Motor neuron (in vitro differentiated cells): ENCODE results near the gene SNAPC2. TPM values are rescaled to one million over a fixed set of nuclear protein-coding genes. Genes with fewer than 3 reads are reported as not detected.

Source experiments
- ATAC-seq, 8 experiments: fragments of 200-7000 bp; cut with Tn5 transposase; replicated peaks in 6 of 8; 2 replicates each; pipeline ENCODE4 v1.8.0; 2021; ENCODE audit warnings: mild to moderate bottlenecking in 8 of 8, moderate library complexity in 8 of 8
- H3K27ac ChIP-seq, 2 donors: fragments of 250-450 bp; sonication (Bioruptor Pico); 2 replicates each; pipeline ENCODE4 v1.9.0; 2021; ENCODE audit warnings: antibody characterized with exemption in 2 of 2, mild to moderate bottlenecking in 2 of 2, moderate library complexity in 1 of 2
- H3K4me1 ChIP-seq, 2 donors: fragments of 250-450 bp; sonication (Bioruptor Pico); replicated peaks in 1 of 2; 2 replicates each; pipeline ENCODE4 v1.6.1; 2021; ENCODE audit warnings: antibody characterized with exemption in 2 of 2, mild to moderate bottlenecking in 2 of 2, moderate library complexity in 1 of 2
- H3K4me3 ChIP-seq, 5 donors: fragments of 250-450 bp; sonication (Bioruptor Pico); 2 replicates each; pipeline ENCODE4 v1.9.0; 2021; ENCODE audit warnings: antibody characterized with exemption in 5 of 5, mild to moderate bottlenecking in 5 of 5, moderate library complexity in 4 of 5
- WGBS, 10 experiments: fragments of 450-650 bp; shearing (Covaris generic); methylation state at CpG; one replicate each; pipeline ENCODE4 v1.0.0; 2022; 5-methylcytosine and 5-hydroxymethylcytosine counted together
- in situ Hi-C, 9 experiments: fragments of 400-800 bp; cut with MboI; loops; one replicate each; pipeline ENCODE4 v1.15.0; 2021; ENCODE audit warnings: low sequenced_read_pairs in 9 of 9, low pct_unique_long_range_greater_than_20kb in 2 of 9; ENCODE audit not compliant: unreplicated experiment in 9 of 9
- total RNA-seq, 8 experiments: library from RNA; unstranded; fragments of 300-600 nt; gene quantifications; 2 replicates each; pipeline versions ENCODE4 v1.2.3 to v1.2.4, GENCODE V29; 2022

Gene SNAPC2
- total RNA-seq, 8 experiments from 2014 or later, result 12.5 to 27.1 (median 19.1) TPM

DNA sequence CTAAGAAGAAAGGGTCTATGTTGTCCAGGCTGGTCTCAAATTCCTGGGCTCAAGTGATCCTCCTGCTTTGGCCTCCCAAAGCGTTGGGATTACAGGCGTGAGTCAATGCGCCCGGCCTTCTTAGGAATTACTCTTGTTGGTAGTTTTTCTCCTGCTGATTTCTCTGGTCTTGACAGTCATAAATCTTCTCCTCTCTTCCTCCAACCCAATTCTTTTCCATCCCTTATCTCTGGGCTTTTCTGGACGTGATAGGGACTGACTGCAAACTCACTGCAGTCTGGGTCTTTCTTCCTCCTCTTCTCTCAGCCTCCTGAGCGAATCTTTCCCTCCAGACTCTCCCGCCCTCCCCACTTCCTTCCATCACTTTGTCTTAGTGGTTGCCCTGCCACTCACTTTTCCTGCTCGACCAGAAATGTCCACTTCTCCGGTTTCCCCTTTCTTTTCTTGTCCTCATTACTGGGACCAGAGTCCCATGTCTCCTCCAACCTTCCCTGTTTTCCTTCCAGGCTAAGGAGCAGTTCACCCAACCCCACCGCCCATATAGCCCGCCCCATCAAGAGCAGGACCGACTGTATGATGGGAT lies 45.2 kb downstream of the SNAPC2 start:
- no peak overlapping the region for H3K27ac ChIP-seq
- H3K4me1 ChIP-seq, result peaks cover 5% of the 10 kb centered on the region in 2 donors
- H3K4me3 ChIP-seq, result no peak overlapping the region
- WGBS, 10 experiments, result 76 to 100% (median 94%) methylated on average over 1 to 12 of the region's 12 CpGs
- no peak for ATAC-seq
- in situ Hi-C loops, result loop anchor here in 1 of 9 experiments (25.0 kb wide), 1 partner anchor 272 kb away; no protein-coding TSS in a partner anchor

DNA sequence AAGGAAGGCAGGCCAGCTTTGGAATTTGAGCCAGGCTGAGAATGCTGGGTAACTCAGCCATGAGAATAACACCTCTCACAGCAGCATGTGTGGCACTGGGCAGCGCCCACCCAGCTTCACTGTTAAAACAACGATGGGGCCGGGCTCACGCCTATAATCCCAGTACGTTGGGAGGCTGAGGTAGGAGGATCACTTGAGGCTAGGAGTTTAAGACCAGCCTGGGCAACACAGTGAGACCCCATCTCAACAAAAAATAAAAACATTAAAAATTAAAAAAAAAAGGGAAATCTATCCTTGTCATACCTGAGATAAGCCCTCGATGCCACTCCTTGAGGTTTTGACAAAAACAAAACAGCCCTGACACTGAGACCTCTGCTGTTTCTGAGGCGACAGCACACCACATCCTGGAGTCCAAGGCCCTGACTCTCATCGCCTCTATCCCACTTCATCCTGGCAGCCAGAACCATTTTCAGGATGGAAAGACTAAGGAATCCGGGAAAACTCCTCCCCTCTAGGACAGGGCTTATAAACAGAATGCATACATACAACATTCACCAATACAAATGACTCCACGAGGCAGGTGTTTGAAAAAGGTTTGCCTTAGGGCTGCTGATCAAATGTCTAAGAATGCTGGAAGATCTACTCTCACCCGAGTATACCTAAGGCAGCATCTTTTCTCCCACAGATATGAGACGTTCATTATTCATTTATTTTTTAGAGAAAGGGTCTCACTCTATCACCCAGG lies 46.0 kb downstream of the SNAPC2 start:
- in situ Hi-C loops, result loop anchor here in 1 of 9 experiments (25.0 kb wide), 1 partner anchor 271 kb away; no protein-coding TSS in a partner anchor

DNA sequence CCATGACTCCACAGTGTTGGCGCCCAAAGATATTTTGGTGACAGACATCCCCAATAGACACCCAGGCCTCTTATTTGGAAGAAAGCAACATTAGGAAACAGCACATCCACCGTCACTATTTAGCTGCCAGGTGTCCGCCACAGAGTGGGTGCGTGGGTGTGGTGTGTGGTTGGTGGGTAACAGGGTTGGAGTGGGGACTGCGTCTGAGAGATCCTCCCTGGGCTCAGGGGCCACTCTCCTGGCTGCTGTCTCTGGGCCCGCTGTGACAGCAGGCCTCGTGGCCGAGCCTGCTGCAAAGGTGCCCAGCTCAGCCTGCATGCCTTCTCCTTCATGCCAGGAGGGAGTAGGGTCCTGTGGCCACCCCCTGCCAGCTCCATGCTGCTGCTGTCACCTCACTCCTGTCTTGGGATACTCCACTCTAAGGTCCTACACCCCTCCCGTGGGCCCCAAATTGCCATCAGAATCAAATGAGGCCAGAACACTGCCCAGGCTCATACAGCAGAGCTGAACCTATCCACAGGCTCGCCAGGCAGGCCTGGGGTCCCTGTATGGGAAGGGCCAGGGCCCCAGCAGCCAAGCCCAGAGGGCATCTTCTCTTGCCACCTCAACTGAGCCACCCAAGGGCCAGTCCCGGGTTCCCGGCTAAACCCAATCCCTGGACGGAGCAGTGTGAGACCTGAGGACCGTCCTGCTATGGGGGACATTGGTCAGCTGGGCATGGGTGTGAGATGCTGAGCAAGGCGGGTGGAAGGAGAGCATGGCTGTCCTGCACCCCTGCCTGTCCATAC lies 48.1 kb downstream of the SNAPC2 start:
- peak in 2 of 8 experiments; percentile 10 to 28 for ATAC-seq
- no peak overlapping the region for H3K27ac ChIP-seq
- peaks cover 5% of the 10 kb centered on the region in 2 donors for H3K4me1 ChIP-seq
- no peak overlapping the region for H3K4me3 ChIP-seq
- 92 to 100% (median 100%) methylated on average over 1 to 4 of the region's 15 CpGs; no CpG with 5 or more reads in 1 of the 10 experiments for WGBS, 10 experiments
- in situ Hi-C loops, result loop anchor here in 1 of 9 experiments (25.0 kb wide), 1 partner anchor 269 kb away; no protein-coding TSS in a partner anchor

More for the DNA sequence above, 46.0 kb downstream of the SNAPC2 start:
- Histone ChIP-seq H3K4me3 (no peak overlapping the region), H3K27ac (no peak overlapping the region), H3K4me1 (peaks cover 5% of the 10 kb centered on the region in 2 donors)
- WGBS, 10 experiments, result 67 to 100% (median 90%) methylated on average over 1 to 9 of the region's 12 CpGs; no CpG with 5 or more reads in 3 of the 10 experiments
- no peak for ATAC-seq

GRCh38 chr19:7968796-7969554 lies 48.8 kb downstream of the SNAPC2 start:
- WGBS, 10 experiments, result 82 to 100% (median 88%) methylated on average over 1 to 8 of the region's 20 CpGs; no CpG with 5 or more reads in 4 of the 10 experiments
- in situ Hi-C loops, result loop anchor here in 1 of 9 experiments (25.0 kb wide), 1 partner anchor 268 kb away; no protein-coding TSS in a partner anchor
- peaks cover 5% of the 10 kb centered on the region in 2 donors for H3K4me1 ChIP-seq
- peak overlapping the region; percentile 42 to 61 for H3K27ac ChIP-seq
- no peak overlapping the region for H3K4me3 ChIP-seq
- peak in 7 of 8 experiments; percentile 6 to 97 (median 32) for ATAC-seq

GRCh38 chr19:7969555-7969939 lies 49.4 kb downstream of the SNAPC2 start:
- 11 to 98% (median 43%) methylated on average over 1 to 11 of the region's 11 CpGs for WGBS, 10 experiments
- H3K27ac ChIP-seq, result peak overlapping the region; percentile 42 to 61
- peaks cover 5% of the 10 kb centered on the region in 2 donors for H3K4me1 ChIP-seq
- peak in 3 of 8 experiments; percentile 65 to 78 (median 72) for ATAC-seq
- no peak overlapping the region for H3K4me3 ChIP-seq
- in situ Hi-C loops, result loop anchor here in 1 of 9 experiments (25.0 kb wide), 1 partner anchor 268 kb away; no protein-coding TSS in a partner anchor

- H3K4me1 ChIP-seq, result peaks cover 5% of the 10 kb centered on the region in 2 donors
- in situ Hi-C loops, result loop anchor here in 1 of 9 experiments (25.0 kb wide), 1 partner anchor 266 kb away; no protein-coding TSS in a partner anchor
- H3K27ac ChIP-seq, result no peak overlapping the region
- whole genome bisulfite sequencing, 10 experiments, result 70 to 100% (median 78%) methylated on average over 2 to 6 of the region's 12 CpGs; no CpG with 5 or more reads in 6 of the 10 experiments
- no peak overlapping the region for H3K4me3 ChIP-seq
- ATAC-seq, result peak in 7 of 8 experiments; percentile 9 to 80 (median 31)
Observed at GRCh38 chr19:7970716-7971448, 50.7 kb downstream of the SNAPC2 start.

- peaks cover 5% of the 10 kb centered on the region in 2 donors for H3K4me1 ChIP-seq
- ATAC-seq, result no peak
- WGBS, 10 experiments, result 89 to 100% (median 92%) methylated on average over 1 to 4 of the region's 35 CpGs; no CpG with 5 or more reads in 4 of the 10 experiments
- no peak overlapping the region for H3K4me3 ChIP-seq
- H3K27ac ChIP-seq, result no peak overlapping the region
- in situ Hi-C loops, result loop anchor here in 1 of 9 experiments (25.0 kb wide), 1 partner anchor 265 kb away; no protein-coding TSS in a partner anchor
Observed at GRCh38 chr19:7971553-7972520, 51.7 kb downstream of the SNAPC2 start.

Other genes starting within 250 kb of the SNAPC2 start
- gene MCEMP1, start 243.2 kb upstream of the SNAPC2 start, total RNA-seq, result under 1 TPM in 2 of 8 experiments, not detected in 6; 0.13 to 0.85 TPM
- gene TRAPPC5, start 239.5 kb upstream of the SNAPC2 start, total RNA-seq, result 100 to 1,000 TPM in 4 of 8 experiments, 10 to 100 TPM in 4; 54.1 to 192 (median 109) TPM
- under 1 TPM in 7 of 8 experiments, not detected in 1; 0.11 to 0.59 (median 0.32) TPM for gene FCER2, start 218.2 kb upstream of the SNAPC2 start, total RNA-seq
- under 1 TPM in 1 of 8 experiments, not detected in 7; 0.20 TPM for gene CLEC4G, start 188.2 kb upstream of the SNAPC2 start, total RNA-seq
- gene CD209, start 172.8 kb upstream of the SNAPC2 start, total RNA-seq, result under 1 TPM in 6 of 8 experiments, not detected in 2; 0.09 to 0.57 (median 0.14) TPM
- gene CLEC4M, start 157.1 kb upstream of the SNAPC2 start, total RNA-seq, result under 1 TPM in 4 of 8 experiments, not detected in 4; 0.10 to 0.71 (median 0.24) TPM
- gene EVI5L, start 90.1 kb upstream of the SNAPC2 start, total RNA-seq, result 10 to 100 TPM in 7 of 8 experiments, 1 to 10 TPM in 1; 7.7 to 25.7 (median 16.7) TPM
- gene PRR36, start 45.9 kb upstream of the SNAPC2 start, total RNA-seq, result 1 to 10 TPM in 5 of 8 experiments, under 1 TPM in 3; 0.27 to 6.4 (median 1.3) TPM
- 1 to 10 TPM in 4 of 8 experiments, under 1 TPM in 3, not detected in 1; 0.16 to 3.1 (median 1.4) TPM for gene LRRC8E, start 31.8 kb upstream of the SNAPC2 start, total RNA-seq
- gene MAP2K7, start 16.5 kb upstream of the SNAPC2 start, total RNA-seq, result 10 to 100 TPM; 10.3 to 28.2 (median 16.9) TPM
- 1 to 10 TPM in 1 of 8 experiments, under 1 TPM in 6, not detected in 1; 0.16 to 1.2 (median 0.45) TPM for gene TGFBR3L, start 5.5 kb upstream of the SNAPC2 start, total RNA-seq
- gene CTXN1, start 5.8 kb downstream of the SNAPC2 start, total RNA-seq, result 10 to 100 TPM in 2 of 8 experiments, 1 to 10 TPM in 5, under 1 TPM in 1; 0.87 to 29.6 (median 9.1) TPM
- gene TIMM44, start 23.3 kb downstream of the SNAPC2 start, total RNA-seq, result 100 to 1,000 TPM in 2 of 8 experiments, 10 to 100 TPM in 6; 38.7 to 106 (median 65.1) TPM
- gene ELAVL1, start 85.3 kb downstream of the SNAPC2 start, total RNA-seq, result 10 to 100 TPM; 22.4 to 86.2 (median 31.9) TPM
- 1 to 10 TPM in 1 of 8 experiments, under 1 TPM in 3, not detected in 4; 0.41 to 1.3 (median 0.75) TPM for gene CCL25, start 132.4 kb downstream of the SNAPC2 start, total RNA-seq
- gene FBN3, start 229.3 kb downstream of the SNAPC2 start, total RNA-seq, result 1 to 10 TPM in 5 of 8 experiments, under 1 TPM in 1, not detected in 2; 0.07 to 4.8 (median 3.6) TPM